Endothelial cell of umbilical vein (primary cell): ENCODE measurements around the gene AEBP1. TPM values are rescaled to one million over a fixed set of nuclear protein-coding genes. Genes with fewer than 3 reads are reported as not detected.

ENCODE experiments used
- BruUV-seq: library from RNA; stranded (reverse); fragments of 400-500 nt; replicated peaks from 2 replicates; lab custom pipeline; 2021; lab: Mats Ljungman, UMichigan
- CTCF ChIA-PET: fragments of 300-600, 350-600 bp; sonication (Branson Sonifier 250); formaldehyde crosslinking; loops from one replicate; lab custom pipeline; 2021; ENCODE audit warnings: antibody characterized with exemption, inconsistent platforms; lab: Charles Lee
- POLR2A ChIA-PET: fragments of 300-600, 350-600 bp; sonication (Branson Sonifier 250); formaldehyde crosslinking; loops from one replicate; lab custom pipeline; 2021; ENCODE audit warnings: antibody characterized with exemption, inconsistent platforms; lab: Charles Lee
- DNase-seq: peaks from one replicate; pipeline ENCODE4 v3.0.0-alpha.2; 2011; ENCODE audit warnings: low read depth, low spot score
- FAIRE-seq: peaks from 2 replicates; lab custom pipeline; 2011; peaks lifted over from hg19 to GRCh38; lab: Jason Lieb, UNC
- H2AFZ ChIP-seq: 2 replicates; pipeline ENCODE4 v1.6.0; 2012; ENCODE audit warnings: low read depth, low read length, control low read depth, inconsistent platforms
- H3K27ac ChIP-seq: 2 replicates; pipeline ENCODE4 v1.5.1; 2011; ENCODE audit warnings: low read depth, mild to moderate bottlenecking, control low read depth, low read length, moderate library complexity; ENCODE audit not compliant: insufficient read depth
- H3K27me3 ChIP-seq, 2 experiments: 2 replicates each; pipeline versions ENCODE4 v1.6.0 to v1.6.1; 2011; ENCODE audit warnings: low read length in 2 of 2, mixed read lengths in 1 of 2; ENCODE audit not compliant: control insufficient read depth in 2 of 2, insufficient read depth in 2 of 2
- H3K36me3 ChIP-seq, 2 experiments: 2 replicates in 1 of 2; 3 replicates in 1 of 2; pipeline ENCODE4 v1.5.1; 2011; ENCODE audit warnings: low read length in 2 of 2, mild to moderate bottlenecking in 1 of 2, moderate library complexity in 1 of 2; ENCODE audit not compliant: control insufficient read depth in 2 of 2, insufficient read depth in 2 of 2; ENCODE audit errors: extremely low read depth in 1 of 2
- H3K4me1 ChIP-seq: 3 replicates; pipeline ENCODE4 v1.5.1; 2011; ENCODE audit warnings: mild to moderate bottlenecking, low read length; ENCODE audit not compliant: control insufficient read depth, insufficient read depth; ENCODE audit errors: extremely low read depth
- H3K4me2 ChIP-seq: 2 replicates; pipeline ENCODE4 v1.6.1; 2011; ENCODE audit warnings: low read length, control low read depth, mixed read lengths; ENCODE audit not compliant: insufficient read depth
- H3K4me3 ChIP-seq, 3 experiments: fragments of 200-600 bp in 1 of 3; sonication (generic), shearing (Covaris generic) in 1 of 3; replicated peaks in 1 of 3; 2 replicates each; pipeline ENCODE4 v1.5.1; 2011 to 2016; ENCODE audit warnings: control low read depth in 3 of 3, low read length in 3 of 3, mild to moderate bottlenecking in 2 of 3, inconsistent platforms in 1 of 3, low read depth in 1 of 3, moderate library complexity in 1 of 3; ENCODE audit not compliant: insufficient read depth in 1 of 3
- H3K79me2 ChIP-seq: 2 replicates; pipeline ENCODE4 v1.6.0; 2012; ENCODE audit warnings: low read length, inconsistent platforms; ENCODE audit not compliant: control insufficient read depth, insufficient read depth
- H3K9ac ChIP-seq: replicated peaks from 2 replicates; pipeline ENCODE3; 2011; ENCODE audit warnings: low read length, control low read depth; ENCODE audit not compliant: insufficient read depth; ENCODE audit errors: extremely low read depth
- H3K9me1 ChIP-seq: replicated peaks from 3 replicates; pipeline ENCODE4 v1.6.0; 2011; ENCODE audit warnings: mild to moderate bottlenecking, low read length; ENCODE audit not compliant: control insufficient read depth, insufficient read depth; ENCODE audit errors: extremely low read depth
- H3K9me3 ChIP-seq: replicated peaks from 2 replicates; pipeline ENCODE4 v1.5.1; 2012; ENCODE audit warnings: low read length, inconsistent platforms; ENCODE audit not compliant: control insufficient read depth, insufficient read depth
- H4K20me1 ChIP-seq: replicated peaks from 2 replicates; pipeline ENCODE3; 2011; ENCODE audit warnings: mild to moderate bottlenecking, low read length; ENCODE audit not compliant: control insufficient read depth, insufficient read depth; ENCODE audit errors: extremely low read depth
- EZH2 ChIP-seq: IDR thresholded peaks from 2 replicates; pipeline ENCODE4 v1.6.1; 2012; ENCODE audit warnings: borderline replicate concordance, low read depth, mild to moderate bottlenecking, moderate library complexity, low read length, inconsistent platforms; ENCODE audit not compliant: severe bottlenecking
- FOS ChIP-seq: IDR thresholded peaks from 2 replicates; pipeline ENCODE4 v1.6.1; 2011; ENCODE audit warnings: mild to moderate bottlenecking, low read length, moderate library complexity, borderline replicate concordance; ENCODE audit not compliant: insufficient read depth
- GATA2 ChIP-seq: IDR thresholded peaks from 2 replicates; pipeline ENCODE4 v1.7.0; 2011; ENCODE audit warnings: low read depth, mild to moderate bottlenecking, moderate library complexity, mixed read lengths, low read length; ENCODE audit not compliant: insufficient read length, insufficient read depth
- JUN ChIP-seq: IDR thresholded peaks from 2 replicates; pipeline ENCODE4 v1.6.1; 2011; ENCODE audit warnings: borderline replicate concordance, low read depth; ENCODE audit not compliant: insufficient read length, insufficient read depth
- MAX ChIP-seq: IDR thresholded peaks from 2 replicates; pipeline ENCODE4 v1.6.1; 2011; ENCODE audit not compliant: insufficient read depth, insufficient read length
- MYC ChIP-seq: IDR thresholded peaks from one replicate; pipeline ENCODE4 v1.6.1; 2011; ENCODE audit warnings: mild to moderate bottlenecking, low read depth, low read length
- POLR2A ChIP-seq: IDR thresholded peaks from 2 replicates; pipeline ENCODE4 v1.6.1; 2012; ENCODE audit warnings: low read depth, mild to moderate bottlenecking, control low read depth, low read length
- POLR2AphosphoS5 ChIP-seq: IDR thresholded peaks from 2 replicates; pipeline ENCODE4 v1.6.1; 2012; ENCODE audit warnings: low read depth, mild to moderate bottlenecking, control low read depth, low read length, moderate library complexity; ENCODE audit not compliant: insufficient read depth
- dilution Hi-C: fragments of 300-500 bp; cut with MboI; formaldehyde crosslinking; loops from one replicate; pipeline ENCODE4 v1.15.0; 2019; ENCODE audit warnings: low sequenced_read_pairs; ENCODE audit not compliant: extremely low pct_ligation_motif_present
- intact Hi-C: fragments of 100-400 bp; cut with micrococcal nuclease; formaldehyde crosslinking; loops from one replicate; pipeline ENCODE4 v1.10.0; 2022
- polyA plus RNA-seq, 4 experiments: library from polyadenylated mRNA; depleted of rRNA in 3 of 4; stranded (reverse) in 3 of 4; unstranded in 1 of 4; fragments of >200 nt; gene quantifications; 2 replicates each; pipeline versions ENCODE4 v1.2.1 to v1.2.3, GENCODE V29; 2011 to 2012; ENCODE audit warnings: missing spikeins in 1 of 4
- total RNA-seq: library from RNA; stranded (reverse); gene quantifications from 2 replicates; pipeline ENCODE4 v1.2.3, GENCODE V29; 2021
- TF ChIP-seq, protein P1 (sequence below), 2 donors: IDR thresholded peaks; 1 replicate in 1 of 2; 2 replicates in 1 of 2; pipeline ENCODE4 v1.5.1; 2011; ENCODE audit warnings: low read length in 2 of 2, mild to moderate bottlenecking in 2 of 2, moderate library complexity in 2 of 2, control low read depth in 1 of 2, inconsistent platforms in 1 of 2, low read depth in 1 of 2; ENCODE audit not compliant: insufficient read depth in 1 of 2; ENCODE audit errors: extremely low read depth in 1 of 2

AEBP1 gene
- total and polyA plus RNA-seq, 2 donors (not counting 3 experiments of a cell fraction or from before 2014, with no cell fraction given) = 20.6 to 48.0 TPM

GRCh38 chr7:44149571-44150465, 45.7 kb downstream of the AEBP1 start:
- DNase-seq (no peak), FAIRE-seq (no peak)
- Histone ChIP-seq H3K27me3 (peaks cover 21 to 24% of the 10 kb centered on the region in 2 experiments), H3K9ac (no peak overlapping the region), H3K4me3 (no peak overlapping the region), H4K20me1 (no peaks in the 10 kb centered on the region), H3K9me1 (no peaks in the 10 kb centered on the region), H3K4me1 (no peaks in the 10 kb centered on the region), H3K9me3 (no peaks in the 10 kb centered on the region), H3K27ac (no peak overlapping the region), H2AFZ (no peak overlapping the region), H3K36me3 (no peaks in the 10 kb centered on the region), H3K79me2 (no peaks in the 10 kb centered on the region), H3K4me2 (no peak overlapping the region)
- BruUV-seq = no TSS peak
- ChIA-PET CTCF (interaction anchor here (1.1 to 1.7 kb wide), 2 partner anchors 14 to 27 kb away, joined by 3 to 5 read pairs; partner anchors contain the start of gene POLD2), POLR2A (no interaction called here)
- dilution Hi-C loops = no loop called here
- intact Hi-C loops = no loop called here
- TF ChIP-seq MYC = no peak

- ChIA-PET POLR2A (no interaction called here), CTCF (interaction anchor here (1.1 to 1.7 kb wide), 2 partner anchors 13 to 27 kb away, joined by 3 to 5 read pairs; partner anchors contain the start of gene POLD2)
- Histone ChIP-seq H2AFZ (no peak overlapping the region), H4K20me1 (no peaks in the 10 kb centered on the region), H3K27ac (no peak overlapping the region), H3K4me1 (no peaks in the 10 kb centered on the region), H3K36me3 (no peaks in the 10 kb centered on the region), H3K9ac (no peak overlapping the region), H3K4me2 (no peak overlapping the region), H3K9me3 (no peaks in the 10 kb centered on the region), H3K9me1 (no peaks in the 10 kb centered on the region), H3K79me2 (no peaks in the 10 kb centered on the region), H3K4me3 (no peak overlapping the region), H3K27me3 (peaks cover 16 to 17% of the 10 kb centered on the region in 2 experiments)
- BruUV-seq = no TSS peak
- FAIRE-seq (no peak), DNase-seq (no peak)
- TF ChIP-seq FOS (no peak), POLR2AphosphoS5 (no peak), GATA2 (no peak), MAX (no peak), EZH2 (no peak), MYC (no peak), POLR2A (no peak), JUN (no peak)
- TF ChIP-seq, protein P1, sequence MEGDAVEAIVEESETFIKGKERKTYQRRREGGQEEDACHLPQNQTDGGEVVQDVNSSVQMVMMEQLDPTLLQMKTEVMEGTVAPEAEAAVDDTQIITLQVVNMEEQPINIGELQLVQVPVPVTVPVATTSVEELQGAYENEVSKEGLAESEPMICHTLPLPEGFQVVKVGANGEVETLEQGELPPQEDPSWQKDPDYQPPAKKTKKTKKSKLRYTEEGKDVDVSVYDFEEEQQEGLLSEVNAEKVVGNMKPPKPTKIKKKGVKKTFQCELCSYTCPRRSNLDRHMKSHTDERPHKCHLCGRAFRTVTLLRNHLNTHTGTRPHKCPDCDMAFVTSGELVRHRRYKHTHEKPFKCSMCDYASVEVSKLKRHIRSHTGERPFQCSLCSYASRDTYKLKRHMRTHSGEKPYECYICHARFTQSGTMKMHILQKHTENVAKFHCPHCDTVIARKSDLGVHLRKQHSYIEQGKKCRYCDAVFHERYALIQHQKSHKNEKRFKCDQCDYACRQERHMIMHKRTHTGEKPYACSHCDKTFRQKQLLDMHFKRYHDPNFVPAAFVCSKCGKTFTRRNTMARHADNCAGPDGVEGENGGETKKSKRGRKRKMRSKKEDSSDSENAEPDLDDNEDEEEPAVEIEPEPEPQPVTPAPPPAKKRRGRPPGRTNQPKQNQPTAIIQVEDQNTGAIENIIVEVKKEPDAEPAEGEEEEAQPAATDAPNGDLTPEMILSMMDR (IDR thresholded peaks at IDR 0.05; ENCODE audit: extremely low read depth in 1 of 2, insufficient read depth in 1 of 2, low read depth in 1 of 2, low read length in 2 of 2) = no peak
- dilution Hi-C loops = no loop called here
- intact Hi-C loops = no loop called here
Observed at GRCh38 chr7:44150466-44150832, 46.3 kb downstream of the AEBP1 start.
